PC-3 (cell line): ENCODE data around the gene DUSP8. TPM values are rescaled to one million over a fixed set of nuclear protein-coding genes. Genes with fewer than 3 reads are reported as not detected.
"Not testable (repeated sequence)": the region's sequence is repeated elsewhere in the genome, so short reads cannot be mapped to it uniquely, and the experiment has no call there.

Experiments used
- ATAC-seq: fragments of 200-7000 bp; cut with Tn5 transposase; 2 replicates; pipeline ENCODE4 v1.9.1; 2020; ENCODE audit warnings: mild to moderate bottlenecking, moderate library complexity
- BruUV-seq: library from RNA; stranded (reverse); fragments of 400-500 nt; replicated peaks from 2 replicates; lab custom pipeline; 2021; lab: Mats Ljungman, UMichigan
- CTCF ChIA-PET: fragments of 300-600 bp; sonication (Branson Sonifier 250); formaldehyde crosslinking; loops from one replicate; lab custom pipeline; 2022; ENCODE audit warnings: antibody characterized with exemption; lab: Charles Lee
- POLR2A ChIA-PET: fragments of 300-600 bp; sonication (Branson Sonifier 250); formaldehyde crosslinking; loops from one replicate; lab custom pipeline; 2022; ENCODE audit warnings: antibody characterized with exemption; ENCODE audit not compliant: unreplicated experiment; lab: Charles Lee
- DNase-seq: peaks from one replicate; pipeline ENCODE4 v3.0.0-alpha.2; 2015
- H2AFZ ChIP-seq: fragments of 300-600 bp; sonication (generic); 2 replicates; pipeline ENCODE4 v1.6.0; 2016; ENCODE audit warnings: antibody characterized with exemption, low read length
- H3F3A ChIP-seq: fragments of 300-600 bp; sonication (generic); one replicate; pipeline ENCODE4 v1.6.0; 2017; ENCODE audit warnings: antibody characterized with exemption, low read length, control low read depth, mild to moderate bottlenecking; ENCODE audit not compliant: unreplicated experiment
- H3K27ac ChIP-seq: fragments of 300-600 bp; sonication (generic); 2 replicates; pipeline ENCODE4 v1.5.1; 2016; ENCODE audit warnings: mild to moderate bottlenecking, low read length
- H3K27me3 ChIP-seq: fragments of 300-600 bp; sonication (generic); 2 replicates; pipeline ENCODE4 v1.6.1; 2016; ENCODE audit warnings: low read length, mixed read lengths
- H3K36me3 ChIP-seq: fragments of 300-600 bp; sonication (generic); 2 replicates; pipeline ENCODE4 v1.6.1; 2016; ENCODE audit warnings: low read depth, mixed run types, low read length, mixed read lengths
- H3K4me1 ChIP-seq: fragments of 300-600 bp; sonication (generic); 2 replicates; pipeline ENCODE4 v1.5.1; 2016; ENCODE audit warnings: low read length; ENCODE audit not compliant: insufficient read depth
- H3K4me2 ChIP-seq: fragments of 300-600 bp; sonication (generic); 2 replicates; pipeline ENCODE4 v1.6.0; 2016; ENCODE audit warnings: low read length
- H3K4me3 ChIP-seq: fragments of 300-600 bp; sonication (generic); 2 replicates; pipeline ENCODE4 v1.5.1; 2016; ENCODE audit warnings: mild to moderate bottlenecking, low read length, mixed read lengths
- H3K79me2 ChIP-seq: fragments of 300-600 bp; sonication (generic); 2 replicates; pipeline ENCODE4 v1.6.1; 2017; ENCODE audit warnings: low read length, mixed read lengths
- H3K9ac ChIP-seq: fragments of 300-600 bp; sonication (generic); 2 replicates; pipeline ENCODE4 v1.6.0; 2016; ENCODE audit warnings: mild to moderate bottlenecking, low read length
- H3K9me2 ChIP-seq: fragments of 300-600 bp; sonication (generic); replicated peaks from 2 replicates; pipeline ENCODE4 v1.6.1; 2016; ENCODE audit warnings: mixed run types, low read length, mixed read lengths
- H3K9me3 ChIP-seq: fragments of 300-600 bp; sonication (generic); 2 replicates; pipeline ENCODE4 v1.6.1; 2016; ENCODE audit warnings: low read length, mixed read lengths
- H4K20me1 ChIP-seq: fragments of 300-600 bp; sonication (generic); 2 replicates; pipeline ENCODE4 v1.6.1; 2016; ENCODE audit warnings: low read length, mixed read lengths
- EZH2 ChIP-seq: fragments of 300-600 bp; sonication (generic); IDR thresholded peaks from one replicate; pipeline ENCODE4 v1.6.1; 2017; ENCODE audit warnings: antibody characterized with exemption, mild to moderate bottlenecking, low read length; ENCODE audit not compliant: unreplicated experiment
- EZH2phosphoT487 ChIP-seq: fragments of 300-600 bp; sonication (generic); IDR thresholded peaks from 2 replicates; pipeline ENCODE4 v1.6.1; 2018; ENCODE audit warnings: mild to moderate bottlenecking, antibody characterized with exemption, low read length, borderline replicate concordance
- intact Hi-C: fragments of 100-400 bp; cut with micrococcal nuclease; formaldehyde crosslinking; loops from 2 replicates; pipeline ENCODE4 v1.9.0; 2023
- total RNA-seq: library from RNA; depleted of rRNA; stranded (reverse); fragments of >200 nt; gene quantifications from 2 replicates; pipeline ENCODE4 v1.2.3, GENCODE V29; 2014
- TF ChIP-seq, protein P1 (sequence below): fragments of 300-600 bp; sonication (generic); conservative IDR thresholded peaks from 2 replicates; pipeline ENCODE4 v1.5.1; 2017; ENCODE audit warnings: antibody characterized with exemption, low read depth, mild to moderate bottlenecking, low read length

DUSP8 gene
- total RNA-seq, 1 experiment from 2014 or later, result 2.6 TPM

DNA sequence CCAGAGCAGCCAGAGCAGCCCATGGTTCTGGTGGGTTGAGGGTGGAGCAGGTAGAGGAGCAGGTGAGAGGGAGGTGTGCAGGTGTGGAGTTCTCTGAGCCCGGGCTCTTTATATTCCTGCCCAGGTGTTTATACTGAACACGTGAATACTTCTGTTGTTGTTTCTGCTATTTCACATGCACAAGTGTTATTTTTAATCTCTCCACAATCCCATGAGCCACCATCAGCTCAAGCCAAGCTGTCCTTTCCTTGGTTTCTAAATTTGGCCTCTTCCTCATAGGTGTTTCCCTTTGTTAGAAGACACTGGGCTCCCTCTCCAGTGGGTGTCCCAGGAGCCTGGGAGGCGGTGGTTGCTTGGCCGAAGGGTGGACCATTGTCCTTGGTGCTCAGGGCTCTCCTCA is 36.3 kb upstream of the DUSP8 start, which contains the start of gene KRTAP5-3:
Gene KRTAP5-3 (minus strand): TSS at position 101 of the 400 bp plus-strand sequence. CDS start 78 bp downstream, at position 23.
- ATAC-seq (no peak), DNase-seq (no peak)
- Histone ChIP-seq H3K4me2 (no peak within 1 kb of the TSS), H3K27ac (no peak within 1 kb of the TSS), H3K9me3 (no peaks in the 10 kb centered on the region), H3K79me2 (no peaks in the 10 kb centered on the region), H3K4me1 (no peaks in the 10 kb centered on the region), H3K4me3 (no peak within 1 kb of the TSS), H3F3A (no peaks in the 10 kb centered on the region), H4K20me1 (no peaks in the 10 kb centered on the region), H3K36me3 (no peaks in the 10 kb centered on the region), H3K9me2 (no peaks in the 10 kb centered on the region), H3K9ac (no peak within 1 kb of the TSS), H3K27me3 (peaks cover 20% of the 10 kb centered on the region), H2AFZ (no peak within 1 kb of the TSS)
- ChIA-PET CTCF (no interaction called here), POLR2A (interaction anchor here (0.6 kb wide), 1 partner anchor 24 kb away, joined by 26 read pairs; no protein-coding TSS in a partner anchor)
- TF ChIP-seq EZH2phosphoT487, result no peak
- TF ChIP-seq, protein P1, sequence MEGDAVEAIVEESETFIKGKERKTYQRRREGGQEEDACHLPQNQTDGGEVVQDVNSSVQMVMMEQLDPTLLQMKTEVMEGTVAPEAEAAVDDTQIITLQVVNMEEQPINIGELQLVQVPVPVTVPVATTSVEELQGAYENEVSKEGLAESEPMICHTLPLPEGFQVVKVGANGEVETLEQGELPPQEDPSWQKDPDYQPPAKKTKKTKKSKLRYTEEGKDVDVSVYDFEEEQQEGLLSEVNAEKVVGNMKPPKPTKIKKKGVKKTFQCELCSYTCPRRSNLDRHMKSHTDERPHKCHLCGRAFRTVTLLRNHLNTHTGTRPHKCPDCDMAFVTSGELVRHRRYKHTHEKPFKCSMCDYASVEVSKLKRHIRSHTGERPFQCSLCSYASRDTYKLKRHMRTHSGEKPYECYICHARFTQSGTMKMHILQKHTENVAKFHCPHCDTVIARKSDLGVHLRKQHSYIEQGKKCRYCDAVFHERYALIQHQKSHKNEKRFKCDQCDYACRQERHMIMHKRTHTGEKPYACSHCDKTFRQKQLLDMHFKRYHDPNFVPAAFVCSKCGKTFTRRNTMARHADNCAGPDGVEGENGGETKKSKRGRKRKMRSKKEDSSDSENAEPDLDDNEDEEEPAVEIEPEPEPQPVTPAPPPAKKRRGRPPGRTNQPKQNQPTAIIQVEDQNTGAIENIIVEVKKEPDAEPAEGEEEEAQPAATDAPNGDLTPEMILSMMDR, result no peak
- no peak for TF ChIP-seq EZH2
- BruUV-seq, result no TSS peak
- intact Hi-C loops, result no loop called here

DNA sequence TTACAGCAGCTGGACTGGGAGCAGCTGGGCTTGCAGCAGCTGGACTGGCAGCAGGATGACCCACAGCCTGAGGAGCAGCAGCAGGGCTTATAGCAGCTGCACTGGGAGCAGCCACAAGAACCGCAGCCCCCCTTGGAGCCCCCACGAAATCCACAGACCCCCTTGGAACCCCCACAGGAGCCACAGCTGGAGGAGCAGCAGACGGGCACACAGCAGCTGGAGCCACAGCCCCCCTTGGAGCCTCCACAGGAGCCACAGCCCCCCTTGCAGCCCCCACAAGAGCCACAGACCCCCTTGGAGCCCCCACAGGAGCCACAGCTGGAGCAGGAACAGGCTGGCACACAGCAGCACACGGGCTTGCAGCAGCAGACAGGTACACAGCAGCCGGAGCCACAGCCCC is 35.8 kb upstream of the DUSP8 start:
- H3K9me2 ChIP-seq, intact Hi-C loops, H3K27ac ChIP-seq, CTCF ChIA-PET, H3K4me2 ChIP-seq, H3K4me1 ChIP-seq, H4K20me1 ChIP-seq, H3K36me3 ChIP-seq, H3K4me3 ChIP-seq, DNase-seq, BruUV-seq, H2AFZ ChIP-seq, H3K9me3 ChIP-seq, H3F3A ChIP-seq, H3K79me2 ChIP-seq, ATAC-seq, H3K9ac ChIP-seq: not testable (repeated sequence)
- peaks cover 16% of the 10 kb centered on the region for H3K27me3 ChIP-seq
- POLR2A ChIA-PET, result interaction anchor here (0.6 kb wide), 1 partner anchor 24 kb away, joined by 26 read pairs; no protein-coding TSS in a partner anchor

DNA sequence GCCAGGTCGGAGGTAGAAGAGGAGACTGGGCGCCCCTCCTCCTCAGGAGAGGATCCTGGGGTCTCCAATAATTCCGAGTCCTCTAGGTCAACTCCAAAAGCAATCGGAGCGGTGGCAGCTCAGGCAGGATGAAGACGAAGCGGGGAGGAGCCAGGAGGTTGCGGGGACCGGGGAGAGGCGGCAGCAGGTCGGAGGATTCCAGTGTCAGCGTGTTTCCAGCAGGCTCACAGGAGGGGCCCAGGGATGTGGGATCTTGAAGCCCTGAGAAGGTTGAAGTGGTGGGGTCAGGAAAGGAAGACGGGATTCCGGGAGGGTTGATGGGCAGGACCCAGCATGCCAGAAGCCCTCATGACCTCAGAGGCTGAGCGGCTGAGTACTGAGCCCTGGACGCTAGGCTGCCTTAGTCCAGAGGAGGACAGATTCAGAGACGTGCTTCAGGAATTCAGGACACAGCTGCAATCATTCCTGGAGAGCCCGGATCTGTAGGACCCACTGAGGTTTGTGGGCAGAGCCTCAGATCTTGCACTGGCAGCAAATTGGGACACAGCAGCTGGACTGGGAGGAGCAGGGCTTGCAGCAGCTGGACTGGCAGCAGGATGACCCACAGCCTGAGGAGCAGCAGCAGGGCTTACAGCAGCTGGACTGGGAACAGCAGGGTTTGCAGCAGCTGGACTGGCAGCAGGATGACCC is 35.2 kb upstream of the DUSP8 start:
- H3K9me2 ChIP-seq, POLR2A ChIA-PET, H3K27ac ChIP-seq, H3K4me2 ChIP-seq, H3K4me1 ChIP-seq, ATAC-seq, H3K9ac ChIP-seq, H3K79me2 ChIP-seq, CTCF ChIA-PET, BruUV-seq, H3K4me3 ChIP-seq, H3F3A ChIP-seq, H4K20me1 ChIP-seq, intact Hi-C loops, H2AFZ ChIP-seq, H3K36me3 ChIP-seq, H3K9me3 ChIP-seq, DNase-seq: not testable (repeated sequence)
- peaks cover 16% of the 10 kb centered on the region for H3K27me3 ChIP-seq

DNA sequence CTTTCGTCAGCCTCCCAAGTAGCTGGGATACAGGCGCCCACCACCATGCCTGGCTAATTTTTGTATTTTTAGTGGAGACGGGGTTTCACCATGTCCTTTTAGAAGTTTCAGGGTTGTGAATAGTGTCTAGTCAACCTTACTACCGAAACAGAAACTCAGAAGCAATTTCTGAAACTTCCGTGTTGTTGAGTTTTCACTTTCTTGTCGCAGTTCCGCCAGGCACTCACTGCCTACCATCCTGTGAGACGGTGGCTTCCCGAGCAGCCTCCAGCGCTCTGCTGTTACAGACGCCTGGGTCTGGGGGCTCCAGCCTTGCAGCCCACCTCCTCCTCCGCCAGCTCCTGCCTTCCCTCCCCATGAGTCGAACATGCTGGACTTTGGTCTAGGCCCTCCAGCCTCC is 33.9 kb upstream of the DUSP8 start:
- intact Hi-C loops, H3K79me2 ChIP-seq, H3K4me2 ChIP-seq, H3K9me2 ChIP-seq, H3K27ac ChIP-seq, POLR2A ChIA-PET, H3K4me3 ChIP-seq, H4K20me1 ChIP-seq, H3K4me1 ChIP-seq, H3K36me3 ChIP-seq, H3K9me3 ChIP-seq, BruUV-seq, H3K9ac ChIP-seq, ATAC-seq, H2AFZ ChIP-seq, H3F3A ChIP-seq, DNase-seq: not testable (repeated sequence)
- peaks cover 26% of the 10 kb centered on the region for H3K27me3 ChIP-seq
- CTCF ChIA-PET, result interaction anchor here (1.2 kb wide), 1 partner anchor 11 kb away, joined by 3 read pairs; no protein-coding TSS in a partner anchor
